K562 (cell line): ENCODE data around the gene EVI5L. TPM values are rescaled to one million over a fixed set of nuclear protein-coding genes. Genes with fewer than 3 reads are reported as not detected.

Experiments
- ATF1 ChIP-seq, 2 experiments: fragments of 450-650 bp in 1 of 2; IDR thresholded peaks; 2 replicates each; pipeline ENCODE4 v1.6.1; 2016; ENCODE audit warnings: missing compliant biosample characterization in 1 of 2, missing genetic modification characterization in 1 of 2
- CBX1 ChIP-seq: sonication (generic); IDR thresholded peaks from 2 replicates; pipeline ENCODE4 v1.6.1; 2016; ENCODE audit warnings: antibody characterized with exemption, low read depth, mild to moderate bottlenecking
- CREM ChIP-seq: IDR thresholded peaks from 2 replicates; pipeline ENCODE4 v1.6.1; 2014; ENCODE audit warnings: antibody characterized with exemption, low read depth
- GATAD2A ChIP-seq: fragments of 450-650 bp; IDR thresholded peaks from 2 replicates; pipeline ENCODE4 v1.6.1; 2017
- HMG20B ChIP-seq: fragments of 250-450 bp; sonication (Bioruptor Pico); IDR thresholded peaks from 2 replicates; pipeline ENCODE4 v1.5.0; 2021; ENCODE audit warnings: mild to moderate bottlenecking
- JUNB ChIP-seq: fragments of 450-650 bp; formaldehyde crosslinking; conservative IDR thresholded peaks from 2 replicates; pipeline ENCODE4 v1.4.0; 2020; ENCODE audit warnings: mild to moderate bottlenecking
- MTA3 ChIP-seq: fragments of 450-650 bp; formaldehyde crosslinking; IDR thresholded peaks from 2 replicates; pipeline ENCODE4 v1.6.1; 2017; ENCODE audit warnings: mild to moderate bottlenecking, borderline replicate concordance
- NBN ChIP-seq: fragments of 450-650 bp; IDR thresholded peaks from 2 replicates; pipeline ENCODE4 v1.6.1; 2016; ENCODE audit warnings: low read depth, mild to moderate bottlenecking
- NRF1 ChIP-seq, 2 experiments: fragments of 450-650 bp; IDR thresholded peaks in 1 of 2; conservative IDR thresholded peaks in 1 of 2; 2 replicates each; pipeline ENCODE4 v1.6.1; 2014; ENCODE audit warnings: mild to moderate bottlenecking in 2 of 2
- PTTG1 ChIP-seq: fragments of 450-650 bp; IDR thresholded peaks from 2 replicates; pipeline ENCODE4 v1.6.1; 2016; ENCODE audit warnings: low read depth, mild to moderate bottlenecking, missing genetic modification characterization, missing compliant biosample characterization
- RUNX1 ChIP-seq: sonication (generic); IDR thresholded peaks from 2 replicates; pipeline ENCODE4 v1.6.1; 2016; ENCODE audit warnings: antibody characterized with exemption, low read depth
- TCF3 ChIP-seq: sonication (generic); formaldehyde crosslinking; IDR thresholded peaks from 2 replicates; pipeline ENCODE4 v1.4.0; 2020; ENCODE audit warnings: mild to moderate bottlenecking, missing genetic modification reagents
- TCF7 ChIP-seq: sonication (generic); IDR thresholded peaks from 2 replicates; pipeline ENCODE4 v1.6.1; 2016; ENCODE audit warnings: antibody characterized with exemption, borderline replicate concordance
- ZFX ChIP-seq: sonication (generic); formaldehyde crosslinking; IDR thresholded peaks from 2 replicates; pipeline ENCODE4 v1.8.0; 2022; ENCODE audit warnings: mild to moderate bottlenecking, missing genetic modification reagents, moderate library complexity
- ZKSCAN1 ChIP-seq: fragments of 150-350 bp; IDR thresholded peaks from 2 replicates; pipeline ENCODE4 v1.6.1; 2016; ENCODE audit warnings: low read depth, low read length
- ZNF12 ChIP-seq: sonication (generic); formaldehyde crosslinking; IDR thresholded peaks from 2 replicates; pipeline ENCODE4 v1.4.0; 2020; ENCODE audit warnings: mild to moderate bottlenecking, missing genetic modification reagents
- ZNF695 ChIP-seq: fragments of 450-650 bp; formaldehyde crosslinking; IDR thresholded peaks from 2 replicates; pipeline ENCODE4 v1.4.0; 2020; ENCODE audit warnings: mild to moderate bottlenecking, moderate library complexity
- ZNF75A ChIP-seq: fragments of 450-650 bp; formaldehyde crosslinking; IDR thresholded peaks from 2 replicates; pipeline ENCODE4 v1.4.0; 2020; ENCODE audit warnings: mild to moderate bottlenecking
- polyA plus RNA-seq, 8 experiments: library from polyadenylated mRNA; depleted of rRNA in 4 of 8; stranded (reverse) in 5 of 8; unstranded in 3 of 8; fragments of >200 nt; fragmentation: Nextera tagmentation in 2 of 8; fragmentation: Illumina TruSeq in 1 of 8; extraction: Ambion mirVana in 2 of 8; extraction: Trizol in 1 of 8; gene quantifications; 2 replicates each; pipeline versions ENCODE4 v1.2.1 to v1.2.3, GENCODE V29; 2011 to 2014; ENCODE audit warnings: inconsistent platforms in 1 of 8, missing spikeins in 1 of 8
- total RNA-seq, 7 experiments: library from RNA; depleted of rRNA in 6 of 7; stranded (reverse); fragments of >200 nt in 6 of 7; fragmentation: Illumina TruSeq in 2 of 7; extraction: Trizol in 2 of 7; gene quantifications; 2 replicates each; pipeline versions ENCODE4 v1.2.1 to v1.2.3, GENCODE V29; 2011 to 2021; ENCODE audit warnings: low replicate concordance in 1 of 7
- TF ChIP-seq, protein P1 (sequence below), 2 experiments: fragments of 450-650 bp; IDR thresholded peaks; 2 replicates each; pipeline ENCODE4 v1.6.1; 2016
- TF ChIP-seq, protein P2 (sequence below): fragments of 450-650 bp; IDR thresholded peaks from 2 replicates; pipeline ENCODE4 v1.6.1; 2018; ENCODE audit warnings: mild to moderate bottlenecking, low read depth; ENCODE audit not compliant: partially characterized antibody
- TF ChIP-seq, protein P3 (sequence below): sonication (generic); formaldehyde crosslinking; IDR thresholded peaks from 2 replicates; pipeline ENCODE4 v1.8.0; 2022; ENCODE audit warnings: missing genetic modification reagents, mild to moderate bottlenecking, moderate library complexity, borderline replicate concordance

Gene EVI5L
- total and polyA plus RNA-seq, 9 of the 15 experiments (the other 6 are each of a cell fraction or from before 2014, with no cell fraction given) = 0.69 to 1.8 (median 1.2) TPM; not detected in 2

GRCh38 chr19:7871437-7872305 lies 41.7 kb downstream of the EVI5L start (continued):
- TF ChIP-seq, protein P1, sequence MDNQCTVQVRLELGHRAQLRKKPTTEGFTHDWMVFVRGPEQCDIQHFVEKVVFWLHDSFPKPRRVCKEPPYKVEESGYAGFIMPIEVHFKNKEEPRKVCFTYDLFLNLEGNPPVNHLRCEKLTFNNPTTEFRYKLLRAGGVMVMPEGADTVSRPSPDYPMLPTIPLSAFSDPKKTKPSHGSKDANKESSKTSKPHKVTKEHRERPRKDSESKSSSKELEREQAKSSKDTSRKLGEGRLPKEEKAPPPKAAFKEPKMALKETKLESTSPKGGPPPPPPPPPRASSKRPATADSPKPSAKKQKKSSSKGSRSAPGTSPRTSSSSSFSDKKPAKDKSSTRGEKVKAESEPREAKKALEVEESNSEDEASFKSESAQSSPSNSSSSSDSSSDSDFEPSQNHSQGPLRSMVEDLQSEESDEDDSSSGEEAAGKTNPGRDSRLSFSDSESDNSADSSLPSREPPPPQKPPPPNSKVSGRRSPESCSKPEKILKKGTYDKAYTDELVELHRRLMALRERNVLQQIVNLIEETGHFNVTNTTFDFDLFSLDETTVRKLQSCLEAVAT (IDR thresholded peaks at IDR 0.05) = peak; percentile 72; a peak in 1 of 4 replicates
- TF ChIP-seq ZFX (peak; percentile 51; the same call in 1 of the 2 replicates), TCF7 (no peak), NBN (0 out of 2 replicates have a peak, but pooled peaks have one; percentile 74), GATAD2A (no peak), ZKSCAN1 (no peak), ZNF695 (no peak), HMG20B (CRISPR knock-in tag) (no peak), ATF1 (CRISPR knock-in tag; IDR thresholded peaks at IDR 0.05) (no peak), ATF1 (tag; IDR thresholded peaks at IDR 0.05) (0 out of 2 replicates have a peak, but pooled peaks have one; percentile 4), JUNB (no peak), CREM (peak; percentile 35; the same call in 1 of the 2 replicates), ZNF12 (CRISPR knock-in tag) (no peak), PTTG1 (no peak), RUNX1 (0 out of 2 replicates have a peak, but pooled peaks have one; percentile 61), NRF1 (conservative IDR thresholded peaks at IDR 0.05 in 1 of 2, IDR thresholded peaks at IDR 0.05 in 1 of 2) (peak; percentile 59 to 67; a peak in 2 of 4 replicates), CBX1 (no peak), MTA3 (no peak), TCF3 (no peak), ZNF75A (CRISPR knock-in tag) (no peak)
- TF ChIP-seq, protein P2, sequence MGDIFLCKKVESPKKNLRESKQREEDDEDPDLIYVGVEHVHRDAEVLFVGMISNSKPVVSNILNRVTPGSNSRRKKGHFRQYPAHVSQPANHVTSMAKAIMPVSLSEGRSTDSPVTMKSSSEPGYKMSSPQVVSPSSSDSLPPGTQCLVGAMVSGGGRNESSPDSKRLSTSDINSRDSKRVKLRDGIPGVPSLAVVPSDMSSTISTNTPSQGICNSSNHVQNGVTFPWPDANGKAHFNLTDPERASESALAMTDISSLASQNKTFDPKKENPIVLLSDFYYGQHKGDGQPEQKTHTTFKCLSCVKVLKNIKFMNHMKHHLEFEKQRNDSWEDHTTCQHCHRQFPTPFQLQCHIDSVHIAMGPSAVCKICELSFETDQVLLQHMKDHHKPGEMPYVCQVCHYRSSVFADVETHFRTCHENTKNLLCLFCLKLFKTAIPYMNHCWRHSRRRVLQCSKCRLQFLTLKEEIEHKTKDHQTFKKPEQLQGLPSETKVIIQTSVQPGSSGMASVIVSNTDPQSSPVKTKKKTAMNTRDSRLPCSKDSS = no peak
- TF ChIP-seq, protein P3, sequence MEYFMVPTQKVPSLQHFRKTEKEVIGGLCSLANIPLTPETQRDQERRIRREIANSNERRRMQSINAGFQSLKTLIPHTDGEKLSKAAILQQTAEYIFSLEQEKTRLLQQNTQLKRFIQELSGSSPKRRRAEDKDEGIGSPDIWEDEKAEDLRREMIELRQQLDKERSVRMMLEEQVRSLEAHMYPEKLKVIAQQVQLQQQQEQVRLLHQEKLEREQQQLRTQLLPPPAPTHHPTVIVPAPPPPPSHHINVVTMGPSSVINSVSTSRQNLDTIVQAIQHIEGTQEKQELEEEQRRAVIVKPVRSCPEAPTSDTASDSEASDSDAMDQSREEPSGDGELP (CRISPR knock-in tag) = peak; percentile 99
